H1 (cell line): Measurements from ENCODE around the gene CPLANE2. TPM values are rescaled to one million over a fixed set of nuclear protein-coding genes. Genes with fewer than 3 reads are reported as not detected.

ENCODE experiments used
- CHD7 ChIP-seq: fragments of 300-600 bp; sonication (generic); IDR thresholded peaks from 2 replicates; pipeline ENCODE4 v1.7.1; 2012; ENCODE audit warnings: low read length, moderate library complexity, mild to moderate bottlenecking, inconsistent platforms; ENCODE audit not compliant: insufficient replicate concordance
- HDAC6 ChIP-seq: IDR thresholded peaks from one replicate; pipeline ENCODE4 v1.7.1; 2012; ENCODE audit warnings: low read depth, mild to moderate bottlenecking, inconsistent platforms, low read length, moderate library complexity
- JUND ChIP-seq: IDR thresholded peaks from 2 replicates; pipeline ENCODE4 v1.6.1; 2011; ENCODE audit warnings: mild to moderate bottlenecking, improper control_type of control experiment, low read length
- TAF7 ChIP-seq: optimal IDR thresholded peaks from 2 replicates; pipeline ENCODE3; 2011; ENCODE audit warnings: low read depth, mild to moderate bottlenecking, inconsistent platforms, low read length, moderate library complexity, borderline replicate concordance
- YY1 ChIP-seq: IDR thresholded peaks from 2 replicates; pipeline ENCODE4 v1.6.1; 2011; ENCODE audit warnings: low read depth, mild to moderate bottlenecking, low read length
- polyA plus RNA-seq, 7 experiments: library from polyadenylated mRNA; depleted of rRNA in 3 of 7; stranded (reverse) in 5 of 7; unstranded in 2 of 7; fragments of >200 nt in 5 of 7; fragments of 200-250 nt in 2 of 7; gene quantifications; 1 replicate in 5 of 7; 2 replicates in 1 of 7; 4 replicates in 1 of 7; pipeline versions ENCODE4 v1.2.1 to v1.2.3, GENCODE V29; 2011 to 2013; ENCODE audit warnings: missing spikeins in 2 of 7, mixed read lengths in 2 of 7
- total RNA-seq: library from RNA; stranded (reverse); fragmentation: NEBNext Ultra II Directional; extraction: Animal tissue kit (Norgen Biotek cat#: 25700); gene quantifications from 2 replicates; pipeline ENCODE4 v1.2.1, GENCODE V29; 2021

Gene CPLANE2
- total and polyA plus RNA-seq, 2 of the 8 experiments (the other 6 are each of a cell fraction or from before 2014, with no cell fraction given), result 2.3 to 2.5 TPM

DNA sequence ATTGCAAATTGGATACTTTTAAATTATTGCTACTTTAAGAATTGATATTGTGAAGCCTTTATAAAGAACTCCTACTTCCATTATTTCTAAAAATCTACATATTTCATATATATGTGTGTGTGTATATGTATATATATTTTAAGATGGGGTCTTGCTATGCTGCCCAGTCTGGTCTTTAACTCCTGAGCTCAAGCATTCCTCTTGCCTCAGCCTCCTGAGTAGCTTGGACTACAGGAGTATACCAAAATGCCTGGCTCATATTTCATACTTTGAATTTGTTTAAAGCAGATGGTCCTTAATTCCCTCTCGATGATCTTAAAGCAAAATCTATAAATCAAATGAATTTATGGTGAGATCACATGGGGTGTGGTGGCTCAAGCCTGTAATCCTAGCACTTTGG, 25.1 kb upstream of the CPLANE2 start (continued):
- no peak for TF ChIP-seq CHD7
- TF ChIP-seq TAF7, result no peak
- TF ChIP-seq YY1, result no peak
- TF ChIP-seq JUND, result no peak
- no peak for TF ChIP-seq HDAC6
